Colonic mucosa (tissue), 4 donors: ENCODE data around the gene MAML2. TPM values are rescaled to one million over a fixed set of nuclear protein-coding genes. Genes with fewer than 3 reads are reported as not detected.

Source experiments
- DNase-seq: peaks from one replicate; pipeline ENCODE4 v3.0.0-alpha.2; 2020
- H3K27ac ChIP-seq: fragments of 200-600 bp; one replicate; pipeline ENCODE4 v1.8.0; 2021
- H3K27me3 ChIP-seq: fragments of 200-600 bp; one replicate; pipeline ENCODE4 v1.8.0; 2021
- H3K36me3 ChIP-seq: fragments of 200-600 bp; one replicate; pipeline ENCODE4 v1.8.0; 2021
- H3K4me1 ChIP-seq: fragments of 200-600 bp; one replicate; pipeline ENCODE4 v1.8.0; 2021; ENCODE audit warnings: mild to moderate bottlenecking
- H3K4me3 ChIP-seq: fragments of 200-600 bp; one replicate; pipeline ENCODE4 v1.8.0; 2021
- H3K9ac ChIP-seq, 2 donors: one replicate each; pipeline ENCODE4 v1.7.0; 2013; ENCODE audit warnings: control low read depth in 2 of 2, low read depth in 2 of 2, low read length in 2 of 2
- H3K9me3 ChIP-seq: fragments of 200-600 bp; one replicate; pipeline ENCODE4 v1.8.0; 2021
- CTCF ChIP-seq: fragments of 200-600 bp; IDR thresholded peaks from one replicate; pipeline ENCODE4 v1.8.0; 2022; ENCODE audit warnings: antibody characterized with exemption, mild to moderate bottlenecking
- intact Hi-C: fragments of 100-400 bp; cut with DNase I; formaldehyde crosslinking; loops from one replicate; pipeline ENCODE4 v1.14.1; 2022
- total RNA-seq, 2 donors: library from RNA; stranded (reverse); fragmentation: NEBNext Ultra II Directional in 1 of 2; extraction: Animal tissue kit (Norgen Biotek cat#: 25700) in 1 of 2; gene quantifications; one replicate each; pipeline ENCODE4 v1.2.1, GENCODE V29; 2021
- donor health status: healthy.
- donor health status: DM: no; HTN: no; CAD: no.
- donor health status: DM: no; HTN: no; CAD: no.

MAML2 gene
- total RNA-seq, 2 donors from 2014 or later = 10.4 to 11.0 TPM

- Histone ChIP-seq H3K9me3 (no peaks in the 10 kb centered on the region), H3K36me3 (no peaks in the 10 kb centered on the region), H3K4me1 (peaks cover 5% of the 10 kb centered on the region), H3K27me3 (no peaks in the 10 kb centered on the region), H3K27ac (no peak overlapping the region), H3K9ac (no peak overlapping the region), H3K4me3 (no peak overlapping the region)
- intact Hi-C loops = no loop called here
- no peak for TF ChIP-seq CTCF
- no peak for DNase-seq
Measured at GRCh38 chr11:96082002-96082899, 260.7 kb downstream of the MAML2 start.

- Histone ChIP-seq H3K4me3 (no peak overlapping the region), H3K36me3 (no peaks in the 10 kb centered on the region), H3K27ac (no peak overlapping the region), H3K9me3 (no peaks in the 10 kb centered on the region), H3K4me1 (peaks cover 5% of the 10 kb centered on the region), H3K9ac (no peak overlapping the region), H3K27me3 (no peaks in the 10 kb centered on the region)
- intact Hi-C loops = no loop called here
- DNase-seq = no peak
- TF ChIP-seq CTCF = no peak
Measured at GRCh38 chr11:96081561-96081960, 261.4 kb downstream of the MAML2 start.

DNA sequence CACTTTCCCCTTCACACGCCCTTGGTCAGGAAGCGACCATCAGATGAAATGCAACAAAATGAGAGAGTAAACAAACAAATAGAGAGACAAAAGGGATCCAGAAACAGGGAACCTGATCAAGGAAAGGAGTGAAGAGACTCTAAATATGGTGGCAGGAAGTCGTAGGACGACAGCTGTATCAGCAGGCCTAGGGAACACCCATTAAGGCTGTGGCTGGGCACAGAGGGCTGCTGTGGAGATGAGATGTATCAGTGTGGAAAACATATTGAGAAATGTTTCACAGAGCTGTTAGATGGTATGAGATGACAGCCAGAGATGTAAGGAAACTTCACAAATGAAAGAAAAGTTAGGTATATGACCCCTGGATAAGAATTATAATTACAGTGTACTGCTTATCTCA is 263.3 kb downstream of the MAML2 start:
- Histone ChIP-seq H3K9ac (no peak overlapping the region), H3K27me3 (no peaks in the 10 kb centered on the region), H3K4me1 (peaks cover 5% of the 10 kb centered on the region), H3K36me3 (no peaks in the 10 kb centered on the region), H3K4me3 (no peak overlapping the region), H3K9me3 (no peaks in the 10 kb centered on the region), H3K27ac (no peak overlapping the region)
- no peak for DNase-seq
- intact Hi-C loops = no loop called here
- no peak for TF ChIP-seq CTCF

- no peak for DNase-seq
Measured at GRCh38 chr11:96075532-96075959, 267.4 kb downstream of the MAML2 start.

More at GRCh38 chr11:96075532-96075959, 267.4 kb downstream of the MAML2 start:
- H3K9me3 ChIP-seq = no peaks in the 10 kb centered on the region
- no peak overlapping the region for H3K27ac ChIP-seq
- no peak for TF ChIP-seq CTCF
- H3K4me3 ChIP-seq = no peak overlapping the region
- no peak overlapping the region for H3K9ac ChIP-seq
- intact Hi-C loops = no loop called here
- no peaks in the 10 kb centered on the region for H3K36me3 ChIP-seq
- H3K27me3 ChIP-seq = no peaks in the 10 kb centered on the region
- H3K4me1 ChIP-seq = peaks cover 5% of the 10 kb centered on the region
